Effector memory CD8-positive, alpha-beta T cell (primary cell): ENCODE measurements around the gene RSPH10B2.
"Not testable (repeated sequence)": the region's sequence is repeated elsewhere in the genome, so short reads cannot be mapped to it uniquely, and the experiment has no call there.

Experiments used
- ATAC-seq: fragments of 150-1000 bp; cut with Tn5 transposase; replicated peaks from 2 replicates; pipeline ENCODE4 v1.10.0; 2021; ENCODE audit warnings: mild to moderate bottlenecking, moderate library complexity
- DNase-seq, 3 experiments: peaks; one replicate each; pipeline ENCODE4 v3.0.0; 2021
- H3K27ac Mint-ChIP-seq, 2 donors: one replicate each; pipeline ENCODE4 v1.8.0; 2022; ENCODE audit warnings: mild to moderate bottlenecking in 2 of 2, mixed read lengths in 2 of 2, moderate library complexity in 2 of 2
- H3K27me3 Mint-ChIP-seq, 2 donors: one replicate each; pipeline ENCODE4 v1.8.0; 2022; ENCODE audit warnings: mixed read lengths in 2 of 2
- H3K36me3 Mint-ChIP-seq: one replicate; pipeline ENCODE4 v1.8.0; 2022; ENCODE audit warnings: mild to moderate bottlenecking, moderate library complexity, mixed read lengths; ENCODE audit not compliant: insufficient read depth
- H3K4me1 Mint-ChIP-seq, 2 donors: one replicate each; pipeline ENCODE4 v1.8.0; 2022; ENCODE audit warnings: low read depth in 2 of 2, mixed read lengths in 2 of 2
- H3K4me3 Mint-ChIP-seq, 2 donors: one replicate each; pipeline ENCODE4 v1.8.0; 2022; ENCODE audit warnings: mild to moderate bottlenecking in 2 of 2, mixed read lengths in 2 of 2, moderate library complexity in 2 of 2
- H3K9me3 Mint-ChIP-seq, 2 donors: one replicate each; pipeline ENCODE4 v1.8.0; 2022; ENCODE audit warnings: mixed read lengths in 2 of 2

Gene RSPH10B2

DNA sequence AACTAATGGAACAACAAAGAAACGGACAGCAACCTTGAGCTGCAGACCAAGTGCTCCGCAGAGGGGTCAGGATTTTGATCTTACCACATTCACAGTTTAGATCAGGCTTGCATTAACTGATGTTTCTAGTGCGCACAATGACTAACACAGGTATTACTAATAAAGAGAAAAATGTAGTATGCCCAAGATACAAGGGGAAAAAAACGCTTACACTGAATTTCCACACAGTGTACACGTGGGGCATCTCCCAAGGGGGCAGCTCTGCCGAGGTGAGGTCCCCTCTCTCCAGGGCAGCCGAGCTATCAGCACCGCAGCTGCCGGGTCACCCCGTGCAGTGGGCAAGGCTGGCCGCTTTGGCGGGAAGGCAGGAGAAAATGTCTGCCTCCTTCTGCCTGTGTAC, 46.0 kb downstream of the RSPH10B2 start:
- not testable (repeated sequence) for DNase-seq, H3K27me3 Mint-ChIP-seq, H3K27ac Mint-ChIP-seq, H3K9me3 Mint-ChIP-seq, H3K4me1 Mint-ChIP-seq, H3K4me3 Mint-ChIP-seq, ATAC-seq
- H3K36me3 Mint-ChIP-seq: peaks cover 21% of the 10 kb centered on the region

DNA sequence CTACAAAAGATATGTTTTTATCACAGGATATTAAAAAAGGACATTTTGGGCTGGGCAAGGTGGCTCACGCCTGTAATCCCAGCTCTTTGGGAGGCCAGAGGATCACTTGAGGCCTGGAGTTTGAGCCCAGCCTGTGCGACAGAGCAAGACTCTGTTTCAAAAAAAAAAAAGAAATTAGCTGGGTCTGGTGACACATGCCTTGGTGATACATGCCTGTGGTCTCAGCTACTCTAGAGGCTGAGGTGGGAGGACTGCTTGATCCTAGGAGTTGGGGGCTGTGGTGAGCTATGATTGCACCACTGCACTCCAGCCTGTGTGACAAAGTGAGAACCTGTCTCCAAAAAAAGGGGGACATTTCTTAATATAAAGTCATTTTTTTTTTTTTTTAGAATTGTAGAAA, 46.4 kb downstream of the RSPH10B2 start:
- peaks cover 21% of the 10 kb centered on the region for H3K36me3 Mint-ChIP-seq
- not testable (repeated sequence) for DNase-seq, H3K27me3 Mint-ChIP-seq, H3K9me3 Mint-ChIP-seq, H3K4me3 Mint-ChIP-seq, ATAC-seq, H3K27ac Mint-ChIP-seq, H3K4me1 Mint-ChIP-seq

DNA sequence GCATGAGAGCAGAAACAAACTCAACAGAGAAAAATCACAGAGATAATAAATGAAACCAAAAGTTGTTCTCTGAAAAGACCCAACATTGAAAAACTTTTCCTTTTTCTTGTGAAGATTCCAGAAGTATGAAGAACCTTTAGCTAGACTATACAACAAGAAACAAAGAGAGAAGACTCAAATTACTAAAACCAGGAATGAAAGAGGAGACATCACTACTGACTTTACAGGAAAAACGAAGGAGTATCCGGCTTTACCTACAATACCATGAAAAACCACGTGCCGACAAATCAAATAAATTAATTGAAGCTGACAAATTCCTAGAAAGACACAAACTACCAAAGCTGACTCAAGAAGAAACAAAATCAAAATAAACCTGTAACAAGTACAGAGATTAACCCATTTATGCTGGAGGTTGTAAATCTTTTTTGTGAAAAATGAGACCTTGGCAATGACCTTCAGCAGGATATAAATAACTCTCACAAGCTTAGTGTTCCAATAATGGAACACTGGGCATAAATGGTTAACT, 53.6 kb downstream of the RSPH10B2 start:
- H3K4me3 Mint-ChIP-seq, H3K27ac Mint-ChIP-seq, ATAC-seq, H3K4me1 Mint-ChIP-seq, H3K27me3 Mint-ChIP-seq, DNase-seq, H3K9me3 Mint-ChIP-seq: not testable (repeated sequence)
- H3K36me3 Mint-ChIP-seq: peaks cover 13% of the 10 kb centered on the region

DNA sequence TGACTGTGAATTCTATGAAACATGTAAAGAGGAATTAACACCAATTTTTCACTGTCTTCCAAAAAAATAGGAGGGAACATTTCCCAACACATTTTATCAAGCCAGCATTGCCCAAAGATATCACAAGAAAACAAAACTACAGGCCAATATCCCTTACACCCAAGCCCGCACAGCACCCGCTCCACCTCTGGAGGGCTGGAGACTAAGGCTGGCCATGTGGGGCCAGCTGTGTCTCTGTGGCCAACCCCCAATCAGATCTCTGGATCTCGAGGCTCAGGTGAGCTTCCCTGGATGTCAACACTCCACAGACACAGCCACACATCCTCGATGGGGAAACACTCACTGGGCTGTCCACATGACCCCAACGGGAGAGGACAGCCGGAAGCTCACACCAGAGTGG, 54.1 kb downstream of the RSPH10B2 start:
- not testable (repeated sequence) for H3K27me3 Mint-ChIP-seq, H3K4me3 Mint-ChIP-seq, H3K27ac Mint-ChIP-seq, H3K9me3 Mint-ChIP-seq, H3K4me1 Mint-ChIP-seq, DNase-seq, ATAC-seq
- peaks cover 13% of the 10 kb centered on the region for H3K36me3 Mint-ChIP-seq

DNA sequence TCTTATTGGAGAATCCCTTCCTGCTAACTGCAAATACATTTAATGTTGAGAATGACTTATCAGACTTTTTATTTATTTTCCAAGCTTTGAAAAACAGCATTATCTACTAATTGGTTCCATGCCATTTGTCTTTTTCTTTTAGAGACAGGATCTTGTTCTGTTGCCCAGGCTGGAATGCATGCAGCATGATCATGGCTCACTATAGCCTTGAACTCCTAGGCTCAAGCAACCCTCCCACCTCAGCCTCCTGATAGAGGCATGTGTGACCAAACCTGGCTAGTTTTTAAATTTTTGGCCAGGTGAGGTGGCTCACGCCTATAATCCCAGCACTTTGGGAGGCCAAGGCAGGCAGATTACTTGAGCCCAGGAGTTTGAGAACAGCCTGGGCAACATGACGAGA, 59.1 kb downstream of the RSPH10B2 start:
- H3K9me3 Mint-ChIP-seq, DNase-seq, H3K4me1 Mint-ChIP-seq, H3K27me3 Mint-ChIP-seq, ATAC-seq, H3K4me3 Mint-ChIP-seq, H3K27ac Mint-ChIP-seq: not testable (repeated sequence)
- peaks cover 30% of the 10 kb centered on the region for H3K36me3 Mint-ChIP-seq

DNA sequence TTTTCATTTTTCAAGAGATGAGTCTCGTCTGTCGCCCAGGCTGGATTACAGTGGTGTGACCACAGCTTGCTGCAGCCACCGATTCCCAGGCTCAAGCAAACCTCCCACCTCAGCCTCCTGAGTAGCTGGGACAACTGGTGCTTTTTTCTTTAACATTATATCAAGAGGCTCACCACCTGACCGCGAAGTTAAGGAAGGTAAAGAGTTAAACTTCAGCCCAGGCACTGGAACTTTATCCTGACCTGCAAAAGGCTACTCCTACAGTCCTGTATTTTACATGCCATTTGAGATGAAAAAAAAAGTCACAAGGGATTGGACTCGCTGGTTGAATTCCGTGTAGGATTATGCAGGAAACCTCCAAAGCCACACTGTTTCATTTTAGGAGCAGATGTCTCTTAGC, 61.6 kb downstream of the RSPH10B2 start:
- ATAC-seq, H3K4me3 Mint-ChIP-seq, H3K9me3 Mint-ChIP-seq, DNase-seq, H3K27ac Mint-ChIP-seq, H3K4me1 Mint-ChIP-seq, H3K27me3 Mint-ChIP-seq: not testable (repeated sequence)
- peaks cover 33% of the 10 kb centered on the region for H3K36me3 Mint-ChIP-seq

DNA sequence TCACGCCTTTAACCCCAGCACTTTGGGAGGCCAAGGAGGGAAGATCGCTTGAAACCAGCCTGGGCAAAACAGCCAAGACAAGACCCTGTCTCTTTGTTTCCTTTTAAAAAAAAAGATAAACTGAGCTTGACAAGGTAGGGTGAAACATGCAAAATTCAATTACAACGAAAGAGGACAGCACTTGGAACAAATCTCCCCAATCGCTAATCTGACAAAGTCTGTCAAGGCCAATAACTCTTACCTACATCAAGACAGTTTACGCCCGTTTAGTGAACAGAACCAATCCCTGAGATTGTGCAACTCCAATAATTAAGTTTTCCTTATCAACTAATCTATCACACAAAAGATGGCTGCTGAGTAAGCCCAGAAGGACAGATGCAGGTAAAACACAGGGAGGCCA, 67.7 kb downstream of the RSPH10B2 start:
- DNase-seq, H3K4me3 Mint-ChIP-seq, ATAC-seq, H3K9me3 Mint-ChIP-seq, H3K4me1 Mint-ChIP-seq, H3K27me3 Mint-ChIP-seq, H3K27ac Mint-ChIP-seq: not testable (repeated sequence)
- peaks cover 46% of the 10 kb centered on the region for H3K36me3 Mint-ChIP-seq

DNA sequence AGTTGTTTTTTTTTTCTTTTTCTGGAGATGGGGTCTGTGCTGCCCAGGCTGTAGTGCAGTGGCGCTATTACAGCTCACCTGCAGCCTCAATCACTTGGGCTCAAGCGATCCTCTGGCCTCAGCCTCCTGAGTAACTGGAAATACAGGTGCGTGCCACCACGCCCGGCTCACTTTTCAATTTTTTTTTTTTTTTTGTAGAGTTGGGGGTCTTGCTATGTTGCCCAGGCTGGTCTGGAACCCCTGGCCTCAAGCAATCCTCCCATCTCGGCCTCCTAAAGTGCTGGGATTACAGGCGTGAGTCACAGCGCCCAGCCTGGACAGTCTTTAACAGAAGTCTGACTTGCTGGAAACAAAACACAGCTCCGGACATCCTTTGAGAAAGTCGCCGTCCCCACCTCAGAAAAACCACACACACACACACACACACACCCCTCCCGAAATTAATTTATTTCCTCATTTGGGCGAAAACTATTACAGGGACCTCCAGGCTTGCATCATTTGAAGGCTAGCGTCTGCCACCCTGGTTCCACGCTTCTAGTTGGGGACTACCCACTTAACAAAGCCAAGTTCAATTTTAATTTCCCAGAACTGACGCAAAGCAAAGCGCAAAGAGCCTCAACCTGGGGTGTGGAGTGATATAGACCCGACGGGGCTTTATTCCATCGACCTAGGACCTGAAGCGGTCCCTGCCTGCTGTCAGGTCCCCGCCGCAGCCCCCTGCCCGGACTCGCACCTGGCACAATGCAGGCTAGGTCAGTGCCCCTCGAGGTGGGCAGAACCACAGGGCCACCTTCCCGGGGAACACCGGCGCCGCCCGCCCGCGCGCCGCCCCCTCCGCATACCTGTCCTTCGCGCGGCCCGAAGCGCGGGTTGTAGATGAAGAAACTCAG, 71.6 kb downstream of the RSPH10B2 start:
- H3K4me1 Mint-ChIP-seq, H3K27me3 Mint-ChIP-seq, H3K9me3 Mint-ChIP-seq: not testable (repeated sequence)
- Mint-ChIP-seq H3K36me3 (peaks cover 29% of the 10 kb centered on the region), H3K4me3 (peak overlapping the region; percentile 89 to 93), H3K27ac (peak overlapping the region; percentile 90 to 96)
- DNase-seq (peak in 1 of 3 experiments; percentile 5), ATAC-seq (peak; percentile 65)

DNA sequence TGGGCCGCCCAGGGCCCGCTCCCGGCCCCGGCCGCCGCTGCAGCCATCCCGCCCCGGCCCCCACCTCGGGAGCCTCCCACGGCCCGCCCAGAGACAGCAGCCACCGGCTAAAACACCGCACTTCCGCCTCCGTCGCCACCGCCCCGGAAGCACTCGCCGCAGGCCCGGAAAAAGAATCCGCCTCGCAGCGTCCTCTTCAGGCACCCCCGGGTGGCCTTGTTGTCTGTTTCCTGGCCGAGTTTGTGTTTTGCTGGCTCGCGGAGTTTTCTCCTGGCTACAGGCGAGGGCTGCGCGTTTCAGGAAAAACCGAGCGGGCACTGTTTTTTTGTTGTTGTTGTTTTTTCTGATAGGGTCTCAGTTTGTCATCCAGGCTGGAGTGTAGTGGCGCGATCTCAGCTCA, 72.2 kb downstream of the RSPH10B2 start, which contains the start of gene CCZ1B:
TSS of gene CCZ1B (minus strand) at position 125 of the 400 bp plus-strand sequence. CDS start at position 47, 78 bp downstream.
- ATAC-seq: peak; percentile 96
- H3K27me3 Mint-ChIP-seq, H3K9me3 Mint-ChIP-seq, H3K4me1 Mint-ChIP-seq: not testable (repeated sequence)
- peak within 1 kb of the TSS; percentile 90 to 96 for H3K27ac Mint-ChIP-seq
- H3K4me3 Mint-ChIP-seq: peak within 1 kb of the TSS; percentile 89 to 93
- peaks cover 24% of the 10 kb centered on the region for H3K36me3 Mint-ChIP-seq
- peak; percentile 80 to 82 (median 81) for DNase-seq

DNA sequence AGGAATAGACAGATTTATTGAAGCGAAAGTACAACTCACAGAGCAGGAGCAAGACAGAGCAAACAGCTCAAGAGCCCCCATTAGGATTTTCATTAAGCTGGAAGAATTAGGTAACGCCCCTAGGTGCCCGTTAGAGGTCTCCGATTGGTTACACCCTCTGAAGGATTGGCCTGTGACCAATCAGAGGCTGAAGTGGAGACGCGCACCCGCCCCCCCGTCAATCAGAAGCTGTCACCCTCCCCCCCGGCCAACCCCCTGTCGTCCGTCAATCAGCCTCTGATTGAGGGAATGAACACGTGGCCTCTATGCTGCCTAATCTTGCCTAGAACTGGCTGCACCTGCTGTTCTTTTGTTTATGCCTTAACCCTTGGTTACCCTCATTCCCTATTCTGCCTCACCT, 73.3 kb downstream of the RSPH10B2 start:
- Mint-ChIP-seq H3K4me3 (peak overlapping the region in 1 of 2 donors; percentile 36), H3K36me3 (peaks cover 14% of the 10 kb centered on the region)
- not testable (repeated sequence) for DNase-seq, H3K9me3 Mint-ChIP-seq, H3K27ac Mint-ChIP-seq, H3K27me3 Mint-ChIP-seq, H3K4me1 Mint-ChIP-seq, ATAC-seq

DNA sequence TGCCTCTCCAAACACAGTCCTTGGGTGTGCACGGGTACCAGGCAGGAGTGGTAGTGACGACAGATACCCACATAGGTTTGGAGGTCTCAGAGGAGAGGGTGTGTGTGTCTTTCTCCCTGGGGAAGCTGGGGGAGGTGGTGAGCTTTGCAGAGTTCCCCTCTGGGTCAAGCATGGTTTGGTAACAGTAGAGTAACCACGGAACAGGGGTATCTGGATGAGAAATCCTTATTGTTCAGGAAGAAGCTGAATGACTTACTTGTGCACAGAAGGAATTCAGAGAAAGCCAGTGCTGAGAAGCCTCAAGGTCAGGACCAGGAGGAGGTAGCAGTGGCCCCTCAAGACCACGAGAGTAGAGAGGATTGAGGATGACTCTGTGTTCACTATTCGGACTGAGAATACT, 75.7 kb downstream of the RSPH10B2 start:
- DNase-seq, H3K9me3 Mint-ChIP-seq, H3K4me1 Mint-ChIP-seq, H3K36me3 Mint-ChIP-seq, H3K4me3 Mint-ChIP-seq, H3K27ac Mint-ChIP-seq, ATAC-seq: not testable (repeated sequence)
- peaks cover 8 to 15% of the 10 kb centered on the region in 2 donors for H3K27me3 Mint-ChIP-seq

DNA sequence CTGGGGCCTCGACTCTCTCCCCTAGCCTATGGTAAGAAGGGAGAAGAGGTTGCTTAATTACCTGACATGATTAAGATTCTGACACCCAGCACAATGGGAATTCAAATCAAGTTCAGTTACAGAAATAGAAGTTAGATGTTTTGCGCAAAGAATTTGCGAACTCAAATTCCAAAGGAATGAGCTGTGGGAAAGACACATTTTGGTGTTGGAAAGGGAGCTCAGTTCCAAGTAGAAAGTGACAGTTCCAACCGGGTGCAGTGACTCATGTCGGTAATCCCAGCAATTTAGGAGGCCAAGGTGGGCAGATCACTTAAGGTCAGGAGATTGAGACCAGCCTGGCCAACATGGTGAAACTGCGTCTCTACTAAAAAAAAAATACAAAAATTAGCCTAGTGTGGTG, 76.1 kb downstream of the RSPH10B2 start:
- H3K36me3 Mint-ChIP-seq, H3K27ac Mint-ChIP-seq, ATAC-seq, H3K9me3 Mint-ChIP-seq, DNase-seq, H3K4me1 Mint-ChIP-seq, H3K4me3 Mint-ChIP-seq: not testable (repeated sequence)
- H3K27me3 Mint-ChIP-seq: peaks cover 12 to 20% of the 10 kb centered on the region in 2 donors

DNA sequence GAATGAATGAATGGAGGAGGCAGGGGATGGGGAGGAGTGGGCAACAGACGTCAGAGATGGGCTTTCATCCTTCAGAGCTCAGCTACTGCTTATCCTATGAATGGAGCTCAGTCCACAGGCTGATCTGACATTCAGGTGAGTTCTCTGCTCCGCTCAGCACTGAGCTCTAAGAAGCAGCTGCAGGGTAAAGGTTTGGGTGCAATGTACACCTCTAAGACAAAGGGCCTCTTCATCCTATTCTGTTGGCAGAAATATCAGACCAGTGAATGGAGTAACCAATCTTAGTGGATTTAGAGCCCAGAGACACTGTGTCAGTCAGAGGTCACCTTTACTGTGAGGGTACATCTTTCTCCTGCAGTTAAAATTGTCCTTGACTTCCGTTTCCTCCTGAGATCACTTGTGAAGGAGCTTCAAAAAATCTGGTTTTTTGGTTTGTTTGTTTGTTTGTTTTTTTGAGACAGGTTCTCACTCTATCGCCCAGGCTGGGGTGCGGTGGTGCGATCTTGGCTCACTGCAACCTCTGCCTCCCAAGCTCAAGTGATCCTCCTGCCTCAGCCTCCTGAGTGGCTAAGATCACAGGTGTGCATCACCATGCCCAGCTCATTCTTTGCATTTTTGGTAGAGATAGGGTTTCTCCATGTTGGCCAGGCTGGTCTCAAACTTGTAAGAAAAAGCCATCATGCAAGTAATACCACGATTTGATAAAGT, 77.3 kb downstream of the RSPH10B2 start:
- H3K4me3 Mint-ChIP-seq: no peak overlapping the region
- DNase-seq (no peak), ATAC-seq (no peak)
- H3K9me3 Mint-ChIP-seq: no peaks in the 10 kb centered on the region
- no peak overlapping the region for H3K27ac Mint-ChIP-seq
- H3K4me1 Mint-ChIP-seq: peaks cover 0 to 1% of the 10 kb centered on the region in 2 donors
- H3K36me3 Mint-ChIP-seq: peaks cover 2% of the 10 kb centered on the region
- H3K27me3 Mint-ChIP-seq: peaks cover 20 to 30% of the 10 kb centered on the region in 2 donors
